ENCODE measurements around the gene CTAGE1. TPM values are rescaled to one million over a fixed set of nuclear protein-coding genes. Genes with fewer than 3 reads are reported as not detected.

Gene CTAGE1
- polyA plus RNA-seq, 1 of the 3 experiments (the other 2 are of a cell fraction): 0.07 TPM

- no peak overlapping the region for H2AFZ ChIP-seq (ENCODE audit: low read depth)
- no peak overlapping the region for H3K27ac ChIP-seq (ENCODE audit: low read depth in 2 of 2, low read length in 1 of 2)
- no peak for DNase-seq
- H3K9me2 ChIP-seq: no peaks in the 10 kb centered on the region
- H3K9ac ChIP-seq: no peak overlapping the region
- TF ChIP-seq USF1 (IDR thresholded peaks at IDR 0.05; ENCODE audit: borderline replicate concordance, low read depth) (no peak), FOXM1 (IDR thresholded peaks at IDR 0.05; ENCODE audit: low read depth) (no peak), RFX5 (IDR thresholded peaks at IDR 0.05; ENCODE audit: low read length) (no peak), IRF3 (IDR thresholded peaks at IDR 0.05; ENCODE audit: low read depth, low read length) (no peak), USF2 (IDR thresholded peaks at IDR 0.05; ENCODE audit: borderline replicate concordance, low read depth, low read length) (no peak), FOSL2 (IDR thresholded peaks at IDR 0.05; ENCODE audit: borderline replicate concordance, low read depth) (no peak), MXI1 (IDR thresholded peaks at IDR 0.05; ENCODE audit: low read depth, low read length) (no peak), REST (IDR thresholded peaks at IDR 0.05; ENCODE audit: low read depth, low read length) (no peak), SIN3A (IDR thresholded peaks at IDR 0.05; ENCODE audit: borderline replicate concordance, low read depth, low read length) (no peak), POLR2AphosphoS5 (IDR thresholded peaks at IDR 0.05; ENCODE audit: low read depth, low read length) (no peak), JUND (IDR thresholded peaks at IDR 0.05) (no peak), GABPA (IDR thresholded peaks at IDR 0.05; ENCODE audit: low read depth) (no peak), PBX3 (IDR thresholded peaks at IDR 0.05) (no peak), NRF1 (IDR thresholded peaks at IDR 0.05; ENCODE audit: low read depth, low read length) (no peak), YY1 (IDR thresholded peaks at IDR 0.05; ENCODE audit: low read depth) (no peak), EZH2phosphoT487 (IDR thresholded peaks at IDR 0.05; ENCODE audit: borderline replicate concordance, low read depth) (no peak), EP300 (IDR thresholded peaks at IDR 0.05; ENCODE audit: borderline replicate concordance in 1 of 2, low read depth in 1 of 2, low read length in 1 of 2) (no peak), MAX (IDR thresholded peaks at IDR 0.05; ENCODE audit: low read depth) (no peak), FOXJ3 (CRISPR knock-in tag; IDR thresholded peaks at IDR 0.05) (no peak), ELF1 (IDR thresholded peaks at IDR 0.05) (no peak)
- POLR2A ChIA-PET: no interaction called here
- H3K9me3 ChIP-seq: no peaks in the 10 kb centered on the region
- no peak overlapping the region for H3K4me2 ChIP-seq
- WGBS (ENCODE audit: low lambda C conversion rate): 3% methylated on average over 4 of the region's 4 CpGs
- H3K79me2 ChIP-seq (ENCODE audit: insufficient read depth): no peaks in the 10 kb centered on the region
- CTCF ChIA-PET: no interaction called here
- H4K20me1 ChIP-seq (ENCODE audit: insufficient read depth): no peaks in the 10 kb centered on the region
- H3K27me3 ChIP-seq (ENCODE audit: insufficient read depth): peaks cover 21% of the 10 kb centered on the region; the same call in 1 of the 2 replicates
- no peaks in the 10 kb centered on the region for H3K36me3 ChIP-seq (replicated peaks in 1 of 2; ENCODE audit: control insufficient read depth in 1 of 2, insufficient read depth in 2 of 2, low read length in 1 of 2)
- no peak overlapping the region for H3K4me3 ChIP-seq (ENCODE audit: low read depth in 2 of 2, low read length in 1 of 2)
- H3F3A ChIP-seq (replicated peaks; ENCODE audit: insufficient read depth): peaks cover 3% of the 10 kb centered on the region
- H3K4me1 ChIP-seq (ENCODE audit: control insufficient read depth in 1 of 2, insufficient read depth in 2 of 2, low read depth in 1 of 2, low read length in 1 of 2): no peaks in the 10 kb centered on the region
Observed at GRCh38 chr18:22412176-22412911, 5.4 kb downstream of the CTAGE1 start.
